Neural progenitor cell (in vitro differentiated cells): Measurements from ENCODE around the gene PDXP. TPM values are rescaled to one million over a fixed set of nuclear protein-coding genes. Genes with fewer than 3 reads are reported as not detected.

Experiments used
- DNase-seq: peaks from one replicate; pipeline ENCODE4 v3.0.0-alpha.2; 2016; ENCODE audit warnings: low spot score
- H2AFZ ChIP-seq: fragments of 200-600 bp; sonication (generic); replicated peaks from 2 replicates; pipeline ENCODE4 v1.6.1; 2016; ENCODE audit warnings: antibody characterized with exemption
- H3F3A ChIP-seq: fragments of 200-600 bp; sonication (generic); 2 replicates; pipeline ENCODE4 v1.6.1; 2016; ENCODE audit warnings: antibody characterized with exemption, low read depth
- H3K27ac ChIP-seq: fragments of 200-600 bp; sonication (generic); 2 replicates; pipeline ENCODE4 v1.5.1; 2016; ENCODE audit warnings: mild to moderate bottlenecking
- H3K27me3 ChIP-seq: fragments of 200-600 bp; sonication (generic); 2 replicates; pipeline ENCODE4 v1.6.1; 2016; ENCODE audit warnings: mild to moderate bottlenecking, moderate library complexity
- H3K36me3 ChIP-seq: fragments of 200-600 bp; sonication (generic); 2 replicates; pipeline ENCODE4 v1.5.1; 2016
- H3K4me1 ChIP-seq: fragments of 200-600 bp; sonication (generic); 2 replicates; pipeline ENCODE4 v1.6.1; 2016; ENCODE audit warnings: mixed run types
- H3K4me2 ChIP-seq: fragments of 200-600 bp; sonication (generic); 2 replicates; pipeline ENCODE4 v1.6.1; 2016
- H3K4me3 ChIP-seq: fragments of 200-600 bp; sonication (generic); 2 replicates; pipeline ENCODE4 v1.5.1; 2016
- H3K79me2 ChIP-seq: fragments of 200-600 bp; sonication (generic); 2 replicates; pipeline ENCODE4 v1.6.1; 2016; ENCODE audit warnings: low read depth
- H3K9ac ChIP-seq: fragments of 200-600 bp; sonication (generic); 2 replicates; pipeline ENCODE4 v1.6.1; 2016
- H3K9me3 ChIP-seq: fragments of 200-600 bp; sonication (generic); 2 replicates; pipeline ENCODE4 v1.5.1; 2016; ENCODE audit warnings: low read depth
- H4K20me1 ChIP-seq: fragments of 200-600 bp; sonication (generic); 2 replicates; pipeline ENCODE4 v1.6.1; 2016; ENCODE audit warnings: low read depth
- H3K27ac Mint-ChIP-seq: 3 replicates; pipeline ENCODE4 v1.8.0; 2021; ENCODE audit warnings: mixed read lengths
- H3K27me3 Mint-ChIP-seq: 2 replicates; pipeline ENCODE4 v1.8.0; 2022; ENCODE audit warnings: low read depth, mild to moderate bottlenecking, inconsistent platforms, moderate library complexity, mixed read lengths; ENCODE audit not compliant: insufficient read depth
- H3K36me3 Mint-ChIP-seq: 3 replicates; pipeline ENCODE4 v1.8.0; 2021; ENCODE audit warnings: mixed read lengths
- H3K4me1 Mint-ChIP-seq: 3 replicates; pipeline ENCODE4 v1.8.0; 2021; ENCODE audit warnings: mixed read lengths
- H3K4me3 Mint-ChIP-seq: 3 replicates; pipeline ENCODE4 v1.8.0; 2021; ENCODE audit warnings: mild to moderate bottlenecking, moderate library complexity, mixed read lengths
- H3K9me3 Mint-ChIP-seq: 3 replicates; pipeline ENCODE4 v1.8.0; 2020; ENCODE audit warnings: mixed read lengths
- EZH2 ChIP-seq: fragments of 200-600 bp; sonication (generic); IDR thresholded peaks from 2 replicates; pipeline ENCODE4 v1.6.1; 2017; ENCODE audit warnings: antibody characterized with exemption, mild to moderate bottlenecking, moderate library complexity
- EZH2phosphoT487 ChIP-seq: fragments of 200-600 bp; sonication (generic); IDR thresholded peaks from 2 replicates; pipeline ENCODE4 v1.6.1; 2017; ENCODE audit warnings: antibody characterized with exemption
- total RNA-seq: library from RNA; depleted of rRNA; stranded (reverse); fragments of >200 nt; gene quantifications from 2 replicates; pipeline ENCODE4 v1.2.3, GENCODE V29; 2015; ENCODE audit warnings: low replicate concordance
- TF ChIP-seq, protein P1 (sequence below): fragments of 200-600 bp; sonication (generic); IDR thresholded peaks from 2 replicates; pipeline ENCODE4 v1.5.1; 2017; ENCODE audit warnings: antibody characterized with exemption, mild to moderate bottlenecking

The PDXP gene
- total RNA-seq, 1 donor from 2014 or later, result 25.1 TPM

DNA sequence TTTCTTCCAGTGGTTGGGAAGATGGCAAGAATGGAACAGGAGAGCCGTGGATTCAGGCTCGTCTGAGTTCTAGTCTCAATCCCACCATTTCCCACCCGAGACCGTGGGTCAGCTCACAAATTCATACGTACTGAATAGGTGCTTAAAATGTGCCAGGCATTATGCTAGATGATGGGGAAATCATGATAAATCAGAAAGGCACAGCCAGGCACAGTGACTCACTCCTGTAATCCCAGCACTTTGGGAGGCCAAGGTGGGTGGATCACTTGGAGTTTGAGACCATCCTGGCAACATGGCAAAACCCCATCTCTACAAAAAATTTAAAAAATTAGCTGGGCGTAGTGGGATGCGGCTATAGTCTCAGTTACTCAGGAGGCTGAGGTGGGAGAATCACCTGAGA lies 45.4 kb downstream of the PDXP start:
- H3K4me1 ChIP-seq, result no peaks in the 10 kb centered on the region
- no peak overlapping the region for H3K27ac ChIP-seq
- no peaks in the 10 kb centered on the region for H3K9me3 Mint-ChIP-seq
- H2AFZ ChIP-seq, result no peak overlapping the region
- H3K27ac Mint-ChIP-seq, result no peak overlapping the region
- H3K4me2 ChIP-seq, result no peak overlapping the region
- no peaks in the 10 kb centered on the region for H3K4me1 Mint-ChIP-seq
- no peak for DNase-seq
- H3K4me3 Mint-ChIP-seq, result no peak overlapping the region
- H3K79me2 ChIP-seq, result no peaks in the 10 kb centered on the region
- H3K36me3 ChIP-seq, result no peaks in the 10 kb centered on the region
- H3K36me3 Mint-ChIP-seq, result peaks cover 23% of the 10 kb centered on the region
- no peak overlapping the region for H3K9ac ChIP-seq
- H4K20me1 ChIP-seq, result no peaks in the 10 kb centered on the region
- H3F3A ChIP-seq, result no peaks in the 10 kb centered on the region
- H3K4me3 ChIP-seq, result no peak overlapping the region
- TF ChIP-seq, protein P1, sequence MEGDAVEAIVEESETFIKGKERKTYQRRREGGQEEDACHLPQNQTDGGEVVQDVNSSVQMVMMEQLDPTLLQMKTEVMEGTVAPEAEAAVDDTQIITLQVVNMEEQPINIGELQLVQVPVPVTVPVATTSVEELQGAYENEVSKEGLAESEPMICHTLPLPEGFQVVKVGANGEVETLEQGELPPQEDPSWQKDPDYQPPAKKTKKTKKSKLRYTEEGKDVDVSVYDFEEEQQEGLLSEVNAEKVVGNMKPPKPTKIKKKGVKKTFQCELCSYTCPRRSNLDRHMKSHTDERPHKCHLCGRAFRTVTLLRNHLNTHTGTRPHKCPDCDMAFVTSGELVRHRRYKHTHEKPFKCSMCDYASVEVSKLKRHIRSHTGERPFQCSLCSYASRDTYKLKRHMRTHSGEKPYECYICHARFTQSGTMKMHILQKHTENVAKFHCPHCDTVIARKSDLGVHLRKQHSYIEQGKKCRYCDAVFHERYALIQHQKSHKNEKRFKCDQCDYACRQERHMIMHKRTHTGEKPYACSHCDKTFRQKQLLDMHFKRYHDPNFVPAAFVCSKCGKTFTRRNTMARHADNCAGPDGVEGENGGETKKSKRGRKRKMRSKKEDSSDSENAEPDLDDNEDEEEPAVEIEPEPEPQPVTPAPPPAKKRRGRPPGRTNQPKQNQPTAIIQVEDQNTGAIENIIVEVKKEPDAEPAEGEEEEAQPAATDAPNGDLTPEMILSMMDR, result no peak
- TF ChIP-seq EZH2phosphoT487 (no peak), EZH2 (no peak)
- no peaks in the 10 kb centered on the region for H3K9me3 ChIP-seq
- H3K27me3 ChIP-seq, result no peaks in the 10 kb centered on the region
- H3K27me3 Mint-ChIP-seq, result peaks cover 6% of the 10 kb centered on the region

DNA sequence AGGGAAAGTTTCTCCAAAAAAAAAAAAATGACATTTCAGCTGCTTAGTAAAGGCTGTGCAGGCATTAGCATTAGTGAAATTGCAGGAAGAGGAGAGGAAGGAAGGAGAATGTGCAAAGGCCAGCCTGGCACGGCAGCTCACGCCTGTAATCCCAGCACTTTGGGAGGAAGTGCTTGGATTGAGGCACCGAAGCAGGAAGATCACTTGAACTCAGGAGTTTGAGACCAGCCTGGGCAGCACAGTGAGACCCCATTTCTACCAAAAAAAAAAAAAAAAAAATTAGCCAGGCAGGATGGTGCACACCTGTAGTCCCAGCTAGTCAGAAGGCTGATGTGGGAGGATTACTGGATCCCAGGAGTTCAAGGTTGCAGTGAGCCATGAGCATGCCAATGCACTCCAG lies 46.1 kb downstream of the PDXP start:
- Histone ChIP-seq H3K4me3 (no peak overlapping the region), H3K4me2 (no peak overlapping the region), H3K4me1 (no peaks in the 10 kb centered on the region), H3K9ac (no peak overlapping the region), H3F3A (no peaks in the 10 kb centered on the region), H2AFZ (no peak overlapping the region), H3K79me2 (no peaks in the 10 kb centered on the region), H3K9me3 (no peaks in the 10 kb centered on the region), H3K36me3 (no peaks in the 10 kb centered on the region), H3K27ac (no peak overlapping the region), H3K27me3 (no peaks in the 10 kb centered on the region), H4K20me1 (no peaks in the 10 kb centered on the region)
- Mint-ChIP-seq H3K36me3 (peaks cover 21% of the 10 kb centered on the region), H3K9me3 (no peaks in the 10 kb centered on the region), H3K27me3 (peaks cover 6% of the 10 kb centered on the region), H3K4me3 (no peak overlapping the region), H3K4me1 (no peaks in the 10 kb centered on the region), H3K27ac (no peak overlapping the region)
- TF ChIP-seq EZH2phosphoT487, result no peak
- no peak for TF ChIP-seq EZH2
- TF ChIP-seq, protein P1, result no peak
- DNase-seq, result no peak

DNA sequence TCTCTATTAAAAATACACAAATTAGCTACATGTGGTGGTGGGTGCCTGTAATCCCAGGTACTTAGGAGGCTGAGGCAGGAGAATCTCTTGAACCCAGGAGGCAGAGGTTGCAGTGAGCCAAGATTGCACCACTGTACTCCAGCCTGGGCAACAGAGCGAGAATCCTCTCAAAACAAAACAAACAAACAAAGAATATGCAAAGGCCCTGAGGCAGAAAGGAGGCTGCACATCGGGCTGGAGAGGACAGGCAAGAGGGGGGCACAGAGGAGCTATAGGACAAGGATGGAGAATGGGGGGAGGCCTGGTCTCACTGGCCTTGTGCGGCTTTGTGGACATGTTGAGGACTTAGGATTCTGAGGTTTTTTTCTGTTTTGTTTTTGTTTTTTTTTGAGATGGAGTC lies 46.7 kb downstream of the PDXP start:
- H3K27ac Mint-ChIP-seq, result no peak overlapping the region
- Histone ChIP-seq H3K36me3 (no peaks in the 10 kb centered on the region), H3K27me3 (no peaks in the 10 kb centered on the region), H4K20me1 (no peaks in the 10 kb centered on the region), H3K79me2 (no peaks in the 10 kb centered on the region), H3F3A (no peaks in the 10 kb centered on the region), H3K4me1 (no peaks in the 10 kb centered on the region), H3K9ac (no peak overlapping the region), H2AFZ (no peak overlapping the region), H3K9me3 (no peaks in the 10 kb centered on the region), H3K4me2 (no peak overlapping the region), H3K27ac (no peak overlapping the region), H3K4me3 (no peak overlapping the region)
- TF ChIP-seq, protein P1, result no peak
- no peak for TF ChIP-seq EZH2
- TF ChIP-seq EZH2phosphoT487, result no peak
- peaks cover 21% of the 10 kb centered on the region for H3K36me3 Mint-ChIP-seq
- no peak for DNase-seq
- peaks cover 6% of the 10 kb centered on the region for H3K27me3 Mint-ChIP-seq
- no peaks in the 10 kb centered on the region for H3K4me1 Mint-ChIP-seq
- H3K9me3 Mint-ChIP-seq, result no peaks in the 10 kb centered on the region
- H3K4me3 Mint-ChIP-seq, result no peak overlapping the region
